Hematopoietic multipotent progenitor cell treated with erythropoietin and hydrocortisone succinate and interleukin-3 and kit ligand, for 8 days (in vitro differentiated cells): ENCODE measurements around the gene CXCL12.

Source experiments
- DNase-seq: peaks from one replicate; pipeline ENCODE4 v3.0.0-alpha.2; 2015

The CXCL12 gene

DNA sequence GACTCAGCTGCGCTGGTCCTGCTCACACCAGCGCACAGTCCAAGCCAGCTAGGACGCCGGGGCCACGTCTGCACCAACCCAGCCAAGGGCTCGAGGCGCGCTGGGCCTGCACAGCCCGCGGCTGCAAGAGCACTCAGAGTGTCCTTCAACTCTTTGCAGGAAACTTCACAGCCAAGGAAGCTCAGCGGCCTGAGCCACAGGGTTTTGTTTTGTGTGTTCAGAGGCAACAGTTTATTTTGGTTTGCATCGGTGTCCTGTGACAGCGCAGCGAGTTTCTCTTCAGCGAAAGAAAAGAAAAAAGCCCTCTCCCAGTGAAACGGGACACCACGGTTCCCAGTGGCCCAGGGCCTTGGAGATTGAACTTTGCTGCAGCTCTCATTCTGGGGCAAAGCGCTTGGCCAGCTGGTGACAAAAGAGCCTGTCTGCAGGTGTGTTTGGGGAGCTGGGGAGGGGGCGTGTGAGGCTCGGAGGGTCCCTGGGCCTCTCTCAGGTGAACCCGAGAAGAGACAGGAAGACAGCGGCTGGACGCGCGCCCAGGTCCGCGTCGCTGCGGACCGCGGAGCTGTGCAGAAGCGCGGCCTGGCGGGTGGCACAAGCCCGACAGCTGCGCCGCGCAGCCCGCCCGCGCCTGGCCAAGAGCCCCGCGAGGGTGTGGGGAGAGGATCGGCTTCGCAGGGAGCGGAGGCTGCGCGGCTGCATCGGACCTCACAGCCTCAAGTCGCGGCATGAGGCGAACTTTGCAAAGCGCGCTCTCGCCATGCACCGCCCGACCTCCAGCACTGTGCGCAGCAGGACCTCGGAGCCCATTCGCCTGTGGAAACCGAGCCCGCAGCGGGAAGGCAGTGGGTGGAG lies 922 bp downstream of the CXCL12 start:
- no peak for DNase-seq

DNA sequence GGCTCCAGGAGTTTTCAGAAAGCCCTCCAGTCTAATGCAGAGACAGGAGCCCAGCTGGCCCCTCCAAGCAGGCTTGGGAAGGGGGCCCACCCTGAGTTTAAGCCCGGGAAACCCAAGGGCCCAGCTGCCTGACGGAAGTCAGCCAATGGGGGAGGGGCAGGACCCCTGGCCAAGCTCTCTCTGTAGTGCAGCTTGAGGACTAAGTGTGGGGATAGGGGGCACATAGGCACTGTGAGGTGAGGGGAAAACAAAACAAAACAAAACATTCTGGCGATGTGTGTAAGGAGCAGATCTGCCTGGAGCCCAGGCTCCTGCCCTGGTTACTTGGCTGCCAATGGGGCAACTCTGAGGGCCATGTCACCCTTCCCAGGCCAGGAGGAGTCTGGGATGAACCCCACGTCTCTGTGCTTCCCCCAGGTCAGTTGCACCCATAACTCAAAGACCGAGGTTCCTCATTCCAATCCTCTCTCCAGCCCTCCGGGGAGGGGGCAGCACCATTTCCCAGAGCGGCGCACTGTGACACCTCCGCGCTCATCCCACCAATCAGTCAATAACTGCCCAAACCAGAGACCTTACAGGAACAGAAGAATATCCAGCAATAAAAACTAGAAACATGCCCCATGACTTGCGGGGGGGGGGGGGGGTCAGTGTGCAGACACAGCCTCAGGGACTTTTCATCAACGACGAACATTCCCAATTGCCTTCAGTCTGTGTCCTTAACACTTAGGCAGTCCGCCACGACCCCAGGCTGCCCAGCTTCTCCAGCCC lies 1.7 kb downstream of the CXCL12 start:
- no peak for DNase-seq

DNA sequence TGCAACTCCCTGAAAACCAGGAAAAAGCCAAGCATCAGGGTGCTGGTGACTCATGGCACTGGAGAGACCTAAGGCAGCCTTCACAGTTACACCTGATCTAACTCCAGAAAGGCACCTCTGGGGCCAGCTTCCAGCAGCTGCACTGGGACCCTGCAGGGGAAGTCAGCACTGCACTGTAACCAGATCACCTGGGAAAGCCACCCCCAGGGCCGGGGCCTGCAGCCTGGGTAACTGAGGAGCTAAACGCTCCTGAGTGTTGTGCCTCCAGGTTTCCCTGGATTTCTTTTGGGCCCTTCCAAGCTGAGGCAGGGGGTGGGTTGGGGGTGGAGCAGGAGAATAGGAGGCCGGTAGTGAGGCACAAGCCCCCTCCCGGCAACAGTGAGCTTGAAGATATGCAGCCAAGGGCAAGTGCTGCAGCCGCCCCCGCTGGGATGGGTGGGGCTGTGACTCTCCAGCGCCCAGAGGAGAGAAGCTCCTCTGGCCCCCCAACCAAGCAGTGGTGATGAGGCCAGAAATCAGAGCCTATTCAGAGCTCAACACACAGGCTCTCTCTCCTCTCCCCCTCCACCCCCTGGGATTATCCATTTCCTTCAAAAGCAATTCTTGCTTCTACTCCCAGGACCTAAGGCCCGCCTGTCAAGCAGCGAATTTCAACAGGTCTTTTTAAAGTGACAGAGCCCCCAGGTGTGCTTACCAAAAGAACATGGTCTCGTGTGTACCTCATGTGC lies 2.6 kb downstream of the CXCL12 start:
- no peak for DNase-seq

DNA sequence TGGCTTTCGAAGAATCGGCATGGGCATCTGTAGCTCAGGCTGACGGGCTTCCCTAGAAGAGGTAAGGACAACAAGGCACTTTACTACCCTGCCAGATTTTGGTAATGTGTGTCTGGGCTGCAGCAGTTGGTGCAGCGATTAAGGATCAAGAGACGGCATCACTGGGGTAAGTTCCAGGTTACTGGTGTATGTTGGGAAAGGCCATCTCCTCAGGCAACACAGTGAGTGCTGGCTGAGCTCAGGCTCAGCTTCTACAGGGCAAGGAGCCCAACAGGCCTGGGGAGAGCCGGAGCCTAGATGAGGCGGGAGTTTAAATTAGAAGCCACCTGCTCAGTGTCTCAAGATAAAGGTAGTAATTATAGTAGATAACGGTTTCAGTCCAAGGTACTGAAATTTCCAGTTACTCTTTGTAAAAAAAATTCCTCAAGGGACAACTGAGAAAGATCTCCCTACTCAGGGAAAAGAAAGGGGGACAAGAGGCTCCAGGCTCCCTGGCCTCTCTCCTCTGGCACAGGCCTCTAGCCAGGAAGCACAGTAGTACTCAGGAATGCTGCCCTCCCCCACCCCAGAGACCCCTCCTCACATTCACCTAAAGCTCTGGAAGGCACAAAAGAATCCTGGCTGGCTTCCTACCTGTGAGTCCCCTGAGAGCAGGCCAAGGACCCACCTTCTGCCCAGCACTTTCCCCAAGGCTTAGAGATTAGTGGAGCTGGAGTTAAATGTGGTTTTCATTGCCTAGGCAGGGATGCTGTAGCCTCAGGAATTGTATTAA lies 3.9 kb downstream of the CXCL12 start:
- no peak for DNase-seq

DNA sequence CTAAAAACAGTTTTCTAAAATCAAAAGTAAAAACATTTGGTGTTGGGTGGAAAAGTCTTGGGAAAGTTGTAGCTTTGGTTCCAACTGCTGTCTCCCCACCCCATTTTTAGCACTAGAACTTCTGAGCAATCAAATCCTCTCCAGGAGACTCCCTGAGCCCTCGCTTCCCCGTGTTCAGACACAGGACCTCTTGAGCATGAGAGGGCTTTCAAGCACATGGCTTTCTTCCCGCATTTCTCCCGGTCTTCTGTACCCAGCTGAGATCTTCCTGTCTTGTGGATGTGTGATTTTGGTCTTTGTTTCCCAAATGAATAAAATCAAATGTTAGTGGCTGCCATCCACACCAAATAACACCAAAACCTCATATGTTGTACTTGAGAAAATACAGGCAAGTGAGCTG lies 5.0 kb downstream of the CXCL12 start:
- DNase-seq, result no peak

DNA sequence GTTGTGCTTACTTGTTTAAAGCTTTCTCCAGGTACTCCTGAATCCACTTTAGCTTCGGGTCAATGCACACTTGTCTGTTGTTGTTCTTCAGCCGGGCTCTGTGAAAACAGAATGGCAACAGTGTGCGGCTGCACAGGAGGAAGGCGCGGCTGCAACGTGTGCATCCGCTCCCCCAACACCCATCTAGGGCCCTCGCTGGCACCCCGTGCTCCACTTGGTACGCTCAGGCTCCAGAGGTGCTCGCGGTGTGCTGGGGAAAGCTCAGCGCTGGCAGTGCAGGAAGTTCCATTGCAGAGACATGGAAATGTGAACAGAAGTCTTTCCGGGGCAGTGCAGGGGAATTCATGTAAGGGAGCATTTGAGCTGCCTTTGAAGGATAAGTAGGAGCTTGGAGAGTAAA lies 6.3 kb downstream of the CXCL12 start:
- no peak for DNase-seq

DNA sequence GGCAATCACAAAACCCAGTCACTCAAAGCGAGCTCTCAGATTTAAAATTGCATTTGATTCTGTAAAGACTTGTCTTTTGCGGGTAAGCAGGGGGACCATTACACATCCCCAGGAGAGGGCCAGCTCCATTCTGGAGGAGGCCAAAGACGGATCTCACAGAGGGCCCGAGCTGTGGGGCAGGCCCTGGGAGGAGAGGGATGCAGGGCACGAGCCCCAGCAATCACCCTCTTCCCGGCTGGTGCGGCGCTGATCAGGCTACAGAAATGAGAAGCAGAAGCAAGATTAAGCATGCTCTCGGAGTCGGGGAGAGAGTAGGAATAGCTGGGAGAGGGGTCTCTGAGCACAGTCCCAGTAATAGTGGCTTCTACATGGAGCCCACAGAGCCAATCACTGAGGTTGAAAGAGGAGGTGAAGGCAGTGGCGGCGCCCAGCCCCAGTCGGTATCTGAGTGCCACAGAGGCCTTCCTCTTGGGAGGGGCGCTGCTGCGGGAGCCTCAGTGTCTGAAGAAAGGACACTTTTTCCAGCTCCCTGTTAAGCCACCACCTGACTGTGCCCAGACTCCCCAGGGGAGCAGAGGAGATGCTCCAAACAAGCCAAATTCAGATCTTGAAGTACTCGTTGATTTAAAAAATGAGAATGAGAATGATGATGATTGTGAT lies 7.1 kb downstream of the CXCL12 start:
- no peak for DNase-seq

DNA sequence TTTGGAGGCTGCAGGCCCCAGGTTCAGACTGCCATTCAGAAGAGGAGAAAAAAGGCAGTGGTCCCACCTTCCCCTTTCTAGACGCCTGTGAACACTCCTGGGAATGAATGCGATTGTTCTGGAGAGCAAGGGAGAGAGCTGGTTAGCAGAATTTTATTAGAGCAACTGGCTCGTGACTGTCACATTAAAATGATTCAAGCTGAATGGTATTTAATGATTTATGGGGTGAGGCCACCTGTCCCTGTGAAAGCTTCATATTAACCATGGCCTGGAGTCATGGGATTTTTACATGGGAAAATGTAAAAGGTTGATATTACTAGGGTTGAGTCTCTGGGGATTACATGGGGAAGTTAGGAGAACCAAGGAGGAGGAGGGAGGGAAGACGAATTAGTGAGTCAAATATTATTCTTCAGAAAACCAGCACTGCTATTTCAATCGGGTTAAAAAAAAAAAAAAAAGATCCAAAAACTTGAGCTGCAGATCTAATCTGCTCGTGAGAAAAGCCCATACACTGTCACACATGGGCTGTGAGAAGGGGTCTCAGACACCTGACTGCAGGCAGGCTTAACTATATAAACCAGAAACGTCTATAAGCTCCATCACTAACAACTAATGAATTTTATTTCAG lies 8.3 kb downstream of the CXCL12 start:
- DNase-seq, result no peak

DNA sequence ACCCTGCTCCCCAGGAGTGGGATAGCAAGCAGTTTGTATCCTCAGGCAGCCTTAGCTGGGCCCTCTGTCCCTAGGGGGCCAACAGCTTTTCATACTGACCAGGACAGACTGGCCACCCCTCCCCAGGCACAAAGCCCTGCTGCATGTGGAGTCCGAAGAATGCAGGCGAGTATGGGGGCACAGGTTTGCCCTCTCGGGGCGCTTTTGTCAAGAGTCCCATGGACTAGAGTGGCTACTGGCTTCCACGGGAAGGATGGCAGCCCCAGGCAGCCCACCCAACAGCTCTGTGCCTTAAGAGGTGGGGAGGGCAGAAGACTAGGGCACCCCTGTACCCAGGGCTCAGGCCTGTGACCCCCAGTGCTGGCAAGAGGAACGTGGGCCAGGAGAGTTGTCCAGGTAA lies 10.7 kb downstream of the CXCL12 start:
- DNase-seq, result no peak

DNA sequence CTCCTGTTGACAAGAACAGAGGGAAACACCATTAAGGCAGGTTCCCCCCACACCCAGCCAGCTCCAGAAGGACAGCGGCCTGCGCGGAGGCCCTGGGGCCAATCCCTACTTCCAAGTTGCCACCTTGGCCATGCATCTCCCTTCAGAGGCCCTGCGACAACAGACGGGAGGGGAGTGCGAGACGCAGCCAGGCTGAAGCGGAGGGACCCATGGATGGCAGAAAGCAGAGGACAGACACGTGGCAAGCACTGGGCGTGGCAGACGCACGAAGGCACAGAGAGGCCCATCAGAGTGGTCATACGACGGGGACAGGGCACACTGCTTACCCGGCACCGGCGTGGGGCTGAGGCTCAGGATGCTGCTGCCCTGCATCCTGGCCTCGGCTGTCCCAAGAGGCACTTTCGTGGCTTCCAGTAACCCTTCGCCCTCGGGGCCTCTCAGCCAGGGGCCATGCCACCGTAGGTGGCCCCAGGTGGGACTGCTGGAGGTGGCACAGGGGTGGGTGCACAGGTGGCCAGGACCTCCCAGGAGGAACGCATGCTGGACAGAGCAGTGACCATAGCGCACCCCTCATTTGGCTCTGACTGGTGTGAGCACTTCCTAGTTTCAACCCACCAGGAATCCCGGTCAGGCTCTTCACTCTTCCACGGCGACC lies 11.4 kb downstream of the CXCL12 start:
- no peak for DNase-seq

DNA sequence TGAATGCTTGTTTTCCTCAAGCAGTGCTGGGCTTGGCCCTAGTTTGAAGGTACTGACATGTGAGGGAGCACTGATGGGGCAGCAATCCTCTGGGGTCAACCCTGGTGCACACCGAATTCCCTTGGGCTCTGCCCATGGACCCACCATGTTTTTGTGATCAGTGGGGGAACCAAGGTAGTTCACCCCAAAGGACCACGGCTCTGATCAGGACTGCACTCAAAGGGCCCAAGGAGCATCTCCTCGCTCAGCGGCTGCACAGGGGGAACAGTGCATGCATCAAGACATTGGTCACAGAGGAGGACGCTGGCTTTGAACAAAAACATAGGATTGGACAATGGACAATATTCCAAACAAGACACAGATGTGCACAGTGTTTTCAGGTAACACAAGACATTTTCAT lies 12.7 kb downstream of the CXCL12 start:
- DNase-seq, result no peak

DNA sequence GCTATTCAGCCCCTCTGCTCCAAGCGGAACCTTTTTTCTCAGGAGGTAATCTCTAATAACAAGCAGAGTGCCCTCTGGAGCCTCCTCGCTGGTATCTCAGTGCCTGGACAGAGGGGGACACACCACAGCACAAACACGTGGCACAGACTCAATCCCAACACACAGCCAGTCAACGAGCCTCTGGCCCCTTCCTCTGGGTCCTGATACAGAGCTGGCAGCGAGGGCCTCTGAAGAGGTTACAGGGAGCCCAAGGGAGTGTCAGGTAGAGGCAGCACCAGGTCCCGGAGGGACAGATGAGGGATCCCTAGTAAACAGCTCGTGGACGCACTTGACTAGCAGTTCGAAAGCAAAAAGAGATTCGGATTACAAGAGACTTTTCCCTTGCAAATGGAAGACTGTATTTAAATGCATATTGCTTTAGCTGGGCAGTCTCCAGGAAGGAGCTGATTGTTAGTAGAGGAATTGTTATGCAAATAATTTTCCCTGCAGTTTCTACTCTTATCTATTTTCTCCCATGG lies 14.1 kb downstream of the CXCL12 start:
- DNase-seq, result no peak

DNA sequence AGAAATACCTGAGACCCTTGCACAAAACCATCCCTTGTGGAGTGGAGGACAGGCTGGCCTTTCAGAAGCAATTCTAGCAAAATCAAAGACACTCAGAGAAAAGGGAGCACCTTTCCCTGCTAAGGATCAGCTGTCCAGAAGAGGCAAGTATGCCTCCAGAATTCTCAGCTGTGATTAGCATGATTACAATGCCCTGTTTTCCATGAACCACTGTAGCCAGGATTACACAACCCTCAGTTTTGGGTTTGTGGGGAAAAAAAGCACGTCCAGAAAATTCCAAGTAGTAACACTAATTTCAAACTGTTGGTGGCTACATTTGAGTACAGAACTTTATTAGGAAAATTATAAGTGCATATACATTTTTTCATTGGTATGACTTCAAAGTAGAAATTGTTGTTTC lies 15.0 kb downstream of the CXCL12 start:
- no peak for DNase-seq

DNA sequence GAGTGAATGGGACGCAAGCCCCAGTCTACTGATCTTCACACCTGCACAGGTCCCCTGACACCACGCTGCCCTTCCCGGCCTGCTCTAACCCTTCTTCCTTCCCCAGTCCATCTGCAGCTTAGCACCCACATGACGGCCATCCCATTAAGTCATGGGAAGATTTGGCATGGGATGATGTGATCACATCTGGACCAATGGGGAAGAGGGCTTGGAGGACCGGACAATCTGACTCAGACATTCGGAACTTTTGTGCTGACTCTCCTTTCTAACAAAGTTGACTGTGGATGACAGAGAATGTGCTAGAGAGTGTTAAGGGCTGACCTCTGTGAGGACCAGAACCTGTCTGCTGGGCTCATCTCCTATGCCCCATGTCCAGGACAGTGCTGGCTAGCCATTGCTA lies 15.6 kb downstream of the CXCL12 start:
- DNase-seq, result no peak

DNA sequence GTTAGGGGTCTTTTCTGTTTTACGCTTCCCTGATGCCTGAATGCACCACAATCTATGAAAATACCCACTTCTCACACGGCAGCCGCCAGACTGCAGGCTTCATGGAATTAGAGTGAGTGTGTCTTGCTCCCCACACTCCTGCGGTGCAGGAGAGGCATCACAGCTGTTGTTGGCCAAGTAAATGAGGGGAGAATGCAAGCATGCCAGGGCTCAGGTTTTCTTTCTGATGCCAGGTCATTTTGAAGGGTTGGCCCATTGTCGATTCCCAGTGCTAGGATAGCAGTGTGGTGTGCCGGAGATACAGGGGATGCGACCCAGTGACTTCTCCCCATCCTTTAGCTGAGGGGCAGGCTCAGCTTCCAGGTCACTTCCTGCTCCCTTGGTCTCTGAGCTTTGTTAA lies 16.3 kb downstream of the CXCL12 start:
- DNase-seq, result no peak

DNA sequence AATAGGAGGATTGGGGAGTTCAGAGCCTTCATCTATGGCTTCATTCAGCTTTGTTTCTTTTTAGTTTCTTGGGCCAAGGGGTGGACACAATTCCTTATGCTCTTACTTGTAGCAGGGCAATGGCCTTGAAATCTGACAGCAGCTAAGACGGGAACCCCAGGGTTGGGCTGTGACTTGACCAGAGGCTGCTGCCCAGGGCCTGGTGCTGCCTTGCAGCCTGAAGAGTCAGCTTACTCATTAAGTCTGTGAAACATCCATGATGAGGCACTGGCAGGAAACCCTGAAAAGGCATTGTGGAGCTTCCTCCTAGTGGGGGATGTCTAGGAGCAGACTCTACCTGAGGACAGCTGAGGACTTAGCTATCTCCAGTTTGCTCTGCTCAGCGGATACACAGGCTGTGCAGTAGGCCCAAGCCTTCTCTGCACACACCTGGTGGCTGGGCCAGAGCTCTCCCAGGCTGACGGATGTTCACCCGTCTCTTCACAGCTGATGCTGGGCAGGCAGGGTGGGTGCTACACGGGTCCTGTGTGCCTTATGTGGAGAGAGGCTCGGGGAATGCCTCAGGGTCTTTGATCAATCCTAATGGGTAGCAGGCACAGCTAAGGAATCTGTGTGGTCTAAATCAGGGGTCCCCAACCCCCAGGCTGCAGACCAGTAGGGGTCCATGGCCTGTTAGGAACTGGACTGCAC lies 17.8 kb downstream of the CXCL12 start:
- no peak for DNase-seq

DNA sequence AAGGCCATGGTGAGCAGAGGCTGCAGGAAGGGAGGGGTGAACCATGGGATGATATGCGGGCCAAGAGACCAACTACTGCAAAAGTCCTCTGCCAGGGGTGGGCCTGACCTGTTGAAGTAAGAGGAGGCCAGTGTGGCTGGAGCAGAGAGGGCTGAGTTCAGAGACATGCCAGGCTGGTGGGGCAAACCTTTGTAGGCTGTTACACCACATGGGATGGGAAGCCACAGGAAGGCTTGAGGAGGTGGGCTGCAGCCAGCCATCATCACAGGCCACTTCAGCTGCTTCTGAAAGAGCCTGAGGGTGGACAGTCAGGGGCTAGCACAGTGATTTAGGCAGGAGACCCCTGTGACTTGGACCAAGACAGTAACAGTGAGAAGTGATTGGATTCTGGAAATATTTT lies 20.3 kb downstream of the CXCL12 start:
- no peak for DNase-seq

DNA sequence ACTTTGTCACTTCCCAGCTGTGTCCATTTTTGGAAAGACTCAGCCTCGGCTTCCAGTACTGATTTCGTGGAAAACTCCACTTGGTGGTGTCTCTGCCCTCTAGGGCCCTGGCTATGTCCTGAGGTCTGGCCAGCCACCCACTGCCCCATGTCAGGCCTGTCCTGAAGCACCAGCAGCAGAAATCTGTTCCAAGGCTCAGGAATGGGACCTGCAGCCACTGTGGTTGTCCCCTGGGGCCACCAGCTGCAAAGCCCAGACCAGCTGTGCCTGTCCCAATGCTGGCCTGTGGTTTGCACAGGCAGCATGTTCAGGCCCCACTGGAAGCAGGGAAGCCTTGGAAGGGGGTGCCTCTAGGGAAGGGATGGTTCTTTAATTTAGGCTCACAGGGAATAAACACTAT lies 21.2 kb downstream of the CXCL12 start:
- DNase-seq, result no peak

DNA sequence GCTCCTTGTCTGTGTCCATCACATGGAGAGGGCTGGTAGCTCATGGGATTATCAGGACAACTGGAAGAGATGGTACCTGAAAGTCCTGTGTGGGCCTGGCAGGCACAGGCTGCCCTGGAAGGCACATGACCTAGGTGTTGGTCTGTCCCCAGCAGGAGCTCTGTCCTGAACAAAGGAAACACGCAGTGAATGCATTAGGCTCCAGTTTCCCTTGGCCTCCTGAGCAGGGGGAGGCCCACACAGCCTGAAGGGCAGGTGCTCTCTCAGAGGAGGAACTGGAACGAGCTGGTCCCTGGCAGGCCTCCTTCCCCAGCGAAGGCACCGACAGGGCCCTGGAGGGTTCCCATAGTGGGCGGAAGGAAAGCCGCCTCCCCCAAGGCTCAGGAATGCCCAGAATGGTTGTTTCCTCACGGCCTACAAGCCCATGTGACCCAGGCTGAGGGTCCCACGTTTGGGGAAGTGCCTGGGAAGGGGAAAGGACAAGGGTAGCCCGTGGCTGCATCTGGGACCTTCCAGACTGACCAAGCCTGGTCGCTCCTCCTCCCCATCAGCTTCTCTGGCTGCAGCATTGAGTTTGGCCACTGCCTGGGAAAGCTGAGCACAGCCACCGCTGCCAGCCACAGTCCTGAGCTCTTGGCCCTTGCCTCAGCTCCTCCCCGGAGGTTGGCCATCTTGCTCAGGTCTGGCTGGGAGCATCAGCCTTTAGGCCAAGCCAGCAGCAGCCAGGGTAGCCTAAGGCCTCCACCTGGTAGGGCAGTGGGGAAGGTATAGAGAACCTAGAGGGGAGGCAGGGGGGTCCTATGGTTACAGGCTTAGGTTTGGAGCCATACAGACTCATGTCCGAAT lies 21.8 kb downstream of the CXCL12 start:
- DNase-seq, result no peak

DNA sequence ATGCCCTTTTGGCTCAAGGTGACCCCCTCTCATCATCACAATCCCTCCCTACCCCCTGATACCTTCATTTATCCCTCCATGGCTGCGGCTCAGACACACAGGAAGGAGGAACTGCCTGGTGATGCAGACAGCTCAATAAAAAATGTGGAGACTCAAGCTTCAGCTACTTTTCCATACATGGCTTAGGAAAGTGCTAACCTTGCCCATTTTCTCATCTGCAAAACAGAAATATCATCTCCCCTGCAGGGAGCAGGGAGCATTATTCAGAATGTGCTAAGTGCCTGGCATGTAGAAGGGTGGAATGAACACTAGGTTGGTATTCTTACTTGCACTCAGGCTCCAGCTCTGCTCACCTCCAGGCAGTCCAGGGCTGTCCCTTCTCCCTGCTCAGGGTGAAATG lies 23.8 kb downstream of the CXCL12 start:
- DNase-seq, result no peak
